HG02870 (cell line): ENCODE measurements around the gene CEP97.
"Not testable (repeated sequence)": the region's sequence is repeated elsewhere in the genome, so short reads cannot be mapped to it uniquely, and the experiment has no call there.

Experiments used
- ATAC-seq: cut with Tn5 transposase; IDR thresholded peaks from one replicate; pipeline ENCODE4 v1.9.1; 2021; ENCODE audit warnings: mild to moderate bottlenecking, moderate library complexity; ENCODE audit not compliant: unreplicated experiment

Gene CEP97

DNA sequence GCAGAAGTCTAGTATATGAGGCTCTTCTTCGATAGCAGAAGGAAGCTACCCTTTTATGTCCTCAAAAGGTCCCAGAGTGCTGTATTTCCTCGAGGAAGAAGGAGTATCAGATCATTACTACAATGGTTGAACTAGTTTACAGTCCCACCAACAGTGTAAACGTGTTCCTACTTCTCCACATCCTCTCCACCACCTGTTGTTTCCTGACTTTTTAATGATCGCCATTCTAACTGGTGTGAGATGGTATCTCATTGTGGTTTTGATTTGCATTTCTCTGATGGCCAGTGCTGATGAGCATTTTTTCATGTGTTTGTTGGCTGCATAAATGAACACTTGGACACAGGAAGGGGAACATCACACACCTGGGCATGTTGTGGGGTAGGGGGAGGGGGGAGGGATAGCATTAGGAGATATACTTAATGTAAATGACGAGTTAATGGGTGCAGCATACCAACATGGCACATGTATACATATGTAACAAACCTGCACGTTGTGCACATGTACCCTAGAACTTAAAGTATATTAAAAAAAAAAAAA, 53.4 kb downstream of the CEP97 start:
- not testable (repeated sequence) for ATAC-seq

GRCh38 chr3:101778385-101779046, 54.1 kb downstream of the CEP97 start:
- no peak for ATAC-seq

- ATAC-seq: peak; percentile 92
Measured at GRCh38 chr3:101779047-101779821, 54.8 kb downstream of the CEP97 start, which contains the start of gene NXPE3. TSS of gene NXPE3 (plus strand) at chr3:101779211. CDS start at chr3:101785597, 6,386 bp downstream.

- no peak for ATAC-seq
Measured at GRCh38 chr3:101779822-101780381, 55.5 kb downstream of the CEP97 start.

DNA sequence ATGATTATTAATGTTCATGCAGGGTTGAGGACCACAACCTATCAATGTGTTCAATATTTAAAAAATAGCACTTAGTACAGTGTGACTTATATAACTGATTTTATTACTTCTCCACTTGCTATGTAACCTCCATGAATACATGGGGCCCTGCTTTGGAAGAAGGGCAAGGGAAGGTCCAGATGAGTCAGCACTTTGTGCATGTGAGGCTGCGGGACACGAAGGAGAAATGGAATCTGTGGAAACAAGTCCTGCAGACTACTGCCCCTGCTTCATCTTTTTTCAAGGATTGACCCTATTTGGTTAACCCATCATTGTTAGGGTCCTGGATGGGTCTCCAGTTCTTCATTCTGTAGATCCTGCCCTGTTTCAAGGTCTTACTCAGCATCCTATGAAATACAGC, 56.2 kb downstream of the CEP97 start:
- no peak for ATAC-seq

- ATAC-seq: no peak
Measured at GRCh38 chr3:101781166-101781565, 56.8 kb downstream of the CEP97 start.

DNA sequence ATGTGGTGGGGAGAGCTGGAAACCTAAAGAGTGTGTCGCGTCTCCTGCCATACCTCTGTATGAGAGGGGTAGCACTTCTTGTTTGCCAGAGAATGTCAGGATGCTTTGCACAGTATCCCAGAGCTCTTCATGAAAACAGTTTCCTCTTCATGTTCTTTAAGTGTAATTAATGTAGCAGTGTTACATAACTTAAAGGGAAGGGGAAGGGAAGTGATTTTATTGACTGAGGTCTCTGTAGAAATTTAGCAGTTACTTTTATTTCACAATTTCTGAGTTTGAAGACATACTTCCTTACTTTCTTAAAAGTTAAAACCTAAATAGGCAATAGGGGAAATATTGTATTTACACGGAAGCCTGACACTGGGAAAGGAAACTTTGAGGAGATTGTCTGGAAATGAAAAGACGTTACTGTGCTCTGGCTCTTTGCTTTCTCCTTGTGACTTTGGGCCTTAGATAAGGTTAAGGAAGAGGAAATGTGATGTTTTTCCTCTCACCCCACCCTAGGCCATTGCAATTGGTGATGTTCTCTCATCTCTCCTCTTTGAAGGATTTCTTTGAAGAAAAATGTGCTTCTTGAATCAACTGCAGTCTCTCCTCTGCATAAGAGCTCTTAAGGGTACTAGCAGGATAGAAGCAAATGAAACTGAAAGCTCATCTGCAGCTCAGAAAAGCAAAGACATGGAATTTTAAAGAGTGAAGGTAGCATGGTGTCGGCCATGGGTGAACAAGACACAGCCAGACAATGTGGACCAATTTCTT, 60.6 kb downstream of the CEP97 start:
- no peak for ATAC-seq

GRCh38 chr3:101791778-101792177, 67.4 kb downstream of the CEP97 start:
- peak; percentile 98 for ATAC-seq

DNA sequence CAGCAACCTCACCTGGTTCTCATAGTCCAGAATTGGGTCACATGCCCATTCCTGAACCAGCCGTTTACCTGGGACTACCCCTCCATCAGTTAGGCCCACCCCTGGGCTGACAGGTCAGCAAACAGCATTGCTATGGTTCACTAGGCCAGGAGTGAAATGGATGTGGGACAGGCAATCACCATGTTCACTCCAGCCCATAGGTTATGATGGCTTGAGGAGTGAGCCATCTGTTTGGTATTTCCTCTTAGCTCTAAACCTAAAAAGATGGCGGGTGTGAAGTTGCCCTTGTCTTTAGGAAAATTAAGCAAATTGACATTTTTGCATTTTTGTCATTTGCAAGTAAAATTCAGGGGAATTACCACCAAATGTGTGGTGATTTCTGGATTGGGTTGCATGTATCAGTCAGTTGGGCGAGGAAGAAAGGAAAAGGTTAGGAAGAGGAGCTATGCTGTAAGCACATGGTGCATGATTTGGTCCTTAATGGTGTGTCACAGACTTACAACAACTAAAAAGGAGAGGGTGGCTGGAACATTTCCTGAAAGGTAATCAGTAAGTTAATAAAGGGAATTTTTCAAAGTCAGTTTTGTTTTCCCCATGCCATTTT, 71.8 kb downstream of the CEP97 start:
- no peak for ATAC-seq

DNA sequence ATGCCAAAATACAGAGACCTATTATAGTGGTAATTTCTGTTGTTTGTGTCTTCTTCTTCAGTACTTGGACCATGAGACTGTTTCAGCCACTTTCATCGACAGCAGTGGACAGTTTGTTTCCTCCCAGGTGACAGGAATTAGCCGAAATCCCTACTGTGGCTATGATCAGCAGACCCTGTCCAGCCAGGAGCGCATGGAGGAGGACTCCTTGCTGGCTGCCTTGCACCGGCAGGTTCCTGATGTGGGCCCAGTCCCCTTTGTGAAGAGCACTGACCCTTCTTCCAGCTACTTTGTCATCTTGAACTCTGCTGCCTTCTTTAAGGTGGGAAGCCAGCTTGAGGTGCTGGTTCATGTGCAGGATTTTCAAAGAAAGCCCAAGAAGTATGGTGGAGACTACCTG, 76.8 kb downstream of the CEP97 start:
- no peak for ATAC-seq

DNA sequence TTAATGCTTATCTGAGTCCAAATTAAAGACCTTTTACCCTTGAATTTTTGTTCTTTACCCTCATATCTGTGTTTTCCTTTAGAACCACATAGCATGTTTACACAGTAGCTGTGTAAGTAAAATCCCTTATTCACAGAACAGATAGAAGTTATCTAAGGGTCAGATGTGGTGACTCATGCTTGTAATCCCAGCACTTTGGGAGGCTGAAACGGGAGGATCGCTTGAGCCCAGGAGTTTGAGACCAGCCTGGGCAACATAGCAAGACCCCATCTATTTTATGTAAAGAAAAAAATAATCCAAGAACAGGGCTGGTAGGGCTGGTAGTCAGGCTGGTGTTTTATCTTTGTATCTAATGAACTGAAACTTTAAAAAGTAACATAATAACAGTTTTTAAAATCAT, 77.8 kb downstream of the CEP97 start:
- ATAC-seq: no peak

GRCh38 chr3:101803173-101803782, 78.9 kb downstream of the CEP97 start:
- ATAC-seq: peak; percentile 92

DNA sequence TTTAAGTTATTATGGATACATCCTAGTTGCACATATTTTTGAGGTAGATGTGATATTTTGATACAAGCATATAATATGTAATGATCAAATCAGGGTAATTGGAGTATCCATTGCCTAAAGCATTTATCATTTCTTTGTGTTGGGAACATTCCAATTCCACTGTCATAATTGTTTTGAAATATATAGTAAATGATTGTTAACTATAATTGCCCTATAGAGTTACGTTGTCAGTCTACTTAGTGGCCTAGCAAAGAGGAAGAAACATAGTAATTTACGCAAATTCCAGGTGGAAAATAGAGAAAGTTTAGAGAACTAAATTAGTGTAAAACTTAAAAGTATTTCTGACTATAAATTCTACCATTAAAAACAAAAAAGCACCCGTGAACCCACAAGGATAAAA, 79.5 kb downstream of the CEP97 start:
- no peak for ATAC-seq

- no peak for ATAC-seq
Measured at GRCh38 chr3:101806491-101806890, 82.1 kb downstream of the CEP97 start.

GRCh38 chr3:101807888-101808287, 83.5 kb downstream of the CEP97 start:
- ATAC-seq: peak; percentile 69

DNA sequence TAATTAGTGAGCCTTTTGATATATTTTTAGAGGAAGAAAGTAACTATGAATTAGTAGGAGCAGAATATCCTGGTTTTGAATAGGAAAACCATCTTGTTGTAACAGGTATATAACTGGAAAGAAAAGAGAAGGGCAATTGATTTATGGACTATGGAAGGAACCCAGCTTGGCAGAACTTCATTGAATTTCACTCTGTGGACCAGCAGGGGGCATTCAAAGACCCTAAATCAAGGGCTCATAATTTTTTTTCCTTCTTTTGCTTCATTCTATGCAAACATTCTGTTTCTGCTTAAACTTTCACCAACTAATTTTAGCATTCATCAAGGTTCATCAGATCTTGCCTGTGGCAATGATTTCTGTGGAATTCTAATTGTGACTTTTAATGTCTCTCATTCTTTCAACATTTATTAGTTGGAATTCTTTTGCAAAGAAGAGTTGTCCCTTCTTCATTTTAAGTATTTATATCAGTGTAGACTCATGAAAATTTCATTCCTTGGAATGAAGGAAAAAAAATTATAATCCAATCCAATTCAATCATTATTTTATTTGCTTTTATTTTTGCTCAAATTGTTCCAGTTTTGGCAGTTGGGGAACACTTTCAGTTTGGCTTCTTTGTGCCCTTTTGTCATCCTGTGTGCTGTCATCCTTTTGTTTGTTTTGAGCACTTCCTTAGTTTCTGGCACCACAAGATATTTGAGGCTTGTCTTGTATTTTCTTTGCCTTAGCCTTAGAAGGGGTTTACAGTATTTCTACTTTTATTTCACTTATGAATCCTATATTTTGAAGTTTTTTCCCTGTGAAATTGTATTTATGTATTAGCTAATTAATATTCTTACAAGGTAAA, 85.0 kb downstream of the CEP97 start:
- ATAC-seq: no peak

DNA sequence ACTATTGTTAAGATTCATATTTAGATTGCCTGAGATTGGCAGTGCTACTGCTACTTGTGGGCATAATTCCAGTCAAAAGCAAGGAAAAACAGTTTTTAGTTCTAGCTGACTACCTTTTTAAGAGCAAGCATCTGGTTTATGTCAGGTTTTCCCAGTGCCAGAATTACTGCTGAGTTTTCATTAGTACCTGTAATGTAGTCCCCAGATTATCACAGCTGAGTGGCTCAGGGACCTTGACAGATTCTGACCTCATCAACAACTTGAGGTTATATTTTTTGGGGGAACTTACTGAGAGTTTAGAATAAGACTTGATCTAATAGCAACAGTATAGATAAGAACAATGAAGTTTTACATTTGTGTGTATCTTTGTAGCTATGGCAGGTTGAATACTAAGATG, 85.6 kb downstream of the CEP97 start:
- no peak for ATAC-seq

GRCh38 chr3:101811875-101812274, 87.5 kb downstream of the CEP97 start:
- ATAC-seq: peak; percentile 42

- no peak for ATAC-seq
Measured at GRCh38 chr3:101812895-101813294, 88.5 kb downstream of the CEP97 start.
